GM21786 (cell line): ENCODE measurements around the gene LRCH4.

Experiments
- ATAC-seq: cut with Tn5 transposase; IDR thresholded peaks from one replicate; pipeline ENCODE4 v1.9.1; 2021; ENCODE audit not compliant: unreplicated experiment

The LRCH4 gene, protein sequence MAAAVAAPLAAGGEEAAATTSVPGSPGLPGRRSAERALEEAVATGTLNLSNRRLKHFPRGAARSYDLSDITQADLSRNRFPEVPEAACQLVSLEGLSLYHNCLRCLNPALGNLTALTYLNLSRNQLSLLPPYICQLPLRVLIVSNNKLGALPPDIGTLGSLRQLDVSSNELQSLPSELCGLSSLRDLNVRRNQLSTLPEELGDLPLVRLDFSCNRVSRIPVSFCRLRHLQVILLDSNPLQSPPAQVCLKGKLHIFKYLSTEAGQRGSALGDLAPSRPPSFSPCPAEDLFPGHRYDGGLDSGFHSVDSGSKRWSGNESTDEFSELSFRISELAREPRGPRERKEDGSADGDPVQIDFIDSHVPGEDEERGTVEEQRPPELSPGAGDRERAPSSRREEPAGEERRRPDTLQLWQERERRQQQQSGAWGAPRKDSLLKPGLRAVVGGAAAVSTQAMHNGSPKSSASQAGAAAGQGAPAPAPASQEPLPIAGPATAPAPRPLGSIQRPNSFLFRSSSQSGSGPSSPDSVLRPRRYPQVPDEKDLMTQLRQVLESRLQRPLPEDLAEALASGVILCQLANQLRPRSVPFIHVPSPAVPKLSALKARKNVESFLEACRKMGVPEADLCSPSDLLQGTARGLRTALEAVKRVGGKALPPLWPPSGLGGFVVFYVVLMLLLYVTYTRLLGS

DNA sequence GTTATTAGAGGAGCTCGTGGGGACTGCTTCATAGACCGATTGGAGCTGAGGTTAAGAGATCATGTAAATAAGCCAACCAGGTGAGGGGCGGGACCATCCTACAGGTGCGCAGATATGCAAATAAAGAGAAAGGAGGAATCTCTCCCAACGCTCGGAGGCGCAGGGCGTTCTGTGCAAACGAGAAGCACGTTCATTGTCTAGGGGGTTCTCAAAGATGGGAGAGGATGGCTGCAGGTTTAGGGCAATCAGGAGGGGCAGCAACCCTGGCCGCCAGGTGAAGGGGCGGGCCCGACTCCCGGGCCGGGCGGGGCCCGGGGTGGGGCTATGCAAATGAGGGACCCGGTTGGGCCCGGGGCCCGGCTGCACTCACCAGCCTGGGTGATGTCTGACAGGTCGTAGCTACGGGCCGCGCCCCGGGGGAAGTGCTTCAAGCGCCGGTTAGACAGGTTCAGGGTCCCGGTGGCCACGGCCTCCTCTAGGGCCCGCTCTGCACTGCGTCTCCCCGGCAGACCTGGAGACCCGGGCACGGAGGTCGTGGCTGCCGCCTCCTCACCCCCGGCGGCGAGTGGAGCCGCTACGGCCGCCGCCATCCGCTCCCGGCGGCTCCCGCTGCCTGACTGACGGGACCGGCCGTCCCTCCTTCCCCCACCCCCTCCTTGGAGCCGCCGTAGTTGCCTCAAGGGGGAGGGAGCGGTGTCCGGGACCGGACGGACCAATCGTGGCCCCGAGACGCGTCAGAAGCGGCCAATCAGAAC is at the start of gene LRCH4:
Gene LRCH4, minus strand, starts transcription at position 619 of the 755 bp plus-strand sequence. Its CDS starts 29 bp downstream, at position 590.
- ATAC-seq, result peak; percentile 18

DNA sequence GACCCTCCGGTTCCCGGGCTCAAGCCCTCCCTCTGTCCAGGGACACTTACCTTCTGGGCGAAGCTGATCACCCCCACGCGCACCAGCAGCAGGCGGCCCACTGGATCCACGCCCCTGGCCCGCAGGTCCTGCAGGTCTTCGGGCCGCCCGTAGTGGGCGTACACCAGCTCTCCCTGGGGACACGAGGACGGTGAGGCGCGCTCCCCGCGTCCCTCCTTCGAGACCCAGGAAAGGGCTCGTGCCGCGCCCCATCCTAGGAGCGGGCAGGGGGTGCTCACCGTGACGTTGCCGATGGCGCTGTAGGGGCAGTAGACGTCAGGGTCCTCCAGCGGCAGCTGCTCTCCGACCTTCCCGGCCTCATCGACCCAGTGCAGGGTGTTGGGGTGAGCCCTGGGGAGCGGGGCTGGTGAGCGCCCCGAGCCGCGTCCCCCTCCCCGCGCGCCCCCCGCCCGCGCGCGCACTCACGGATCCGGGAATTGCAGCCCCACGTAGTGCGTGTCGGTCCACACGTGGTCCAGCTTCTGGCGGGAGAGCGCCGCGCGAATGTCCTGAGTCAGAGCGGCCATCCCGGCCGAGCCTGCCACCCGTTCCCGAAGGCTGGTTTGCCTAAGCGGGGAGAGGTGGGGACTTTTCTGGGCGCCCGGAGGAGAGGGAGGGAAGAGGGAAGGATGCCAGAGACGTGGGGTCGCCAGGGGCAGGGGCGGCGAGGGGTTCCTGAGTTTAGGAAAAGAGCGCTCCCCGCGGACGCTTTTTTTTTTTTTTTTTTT is 47.2 kb upstream of the LRCH4 start:
- peak; percentile 43 for ATAC-seq

DNA sequence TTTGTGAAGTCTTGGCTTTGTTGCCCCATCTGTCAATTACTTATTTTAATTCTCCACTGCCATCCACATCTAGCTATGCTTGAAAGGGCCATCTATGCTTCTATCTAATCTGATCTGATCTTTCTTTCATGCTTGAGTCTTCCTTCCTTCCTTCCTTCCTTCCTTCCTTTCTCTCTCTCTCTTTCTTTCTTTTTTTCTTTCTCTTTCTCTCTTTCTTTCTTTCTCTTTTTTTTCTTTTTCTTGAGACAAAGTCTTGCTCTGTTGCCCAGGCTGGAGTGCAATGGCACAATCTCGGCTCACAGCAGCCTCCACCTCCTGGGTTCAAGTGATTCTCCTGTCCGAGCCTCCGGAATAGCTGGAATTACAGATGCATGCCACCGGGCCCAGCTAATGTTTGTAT is 44.1 kb upstream of the LRCH4 start:
- ATAC-seq, result no peak

DNA sequence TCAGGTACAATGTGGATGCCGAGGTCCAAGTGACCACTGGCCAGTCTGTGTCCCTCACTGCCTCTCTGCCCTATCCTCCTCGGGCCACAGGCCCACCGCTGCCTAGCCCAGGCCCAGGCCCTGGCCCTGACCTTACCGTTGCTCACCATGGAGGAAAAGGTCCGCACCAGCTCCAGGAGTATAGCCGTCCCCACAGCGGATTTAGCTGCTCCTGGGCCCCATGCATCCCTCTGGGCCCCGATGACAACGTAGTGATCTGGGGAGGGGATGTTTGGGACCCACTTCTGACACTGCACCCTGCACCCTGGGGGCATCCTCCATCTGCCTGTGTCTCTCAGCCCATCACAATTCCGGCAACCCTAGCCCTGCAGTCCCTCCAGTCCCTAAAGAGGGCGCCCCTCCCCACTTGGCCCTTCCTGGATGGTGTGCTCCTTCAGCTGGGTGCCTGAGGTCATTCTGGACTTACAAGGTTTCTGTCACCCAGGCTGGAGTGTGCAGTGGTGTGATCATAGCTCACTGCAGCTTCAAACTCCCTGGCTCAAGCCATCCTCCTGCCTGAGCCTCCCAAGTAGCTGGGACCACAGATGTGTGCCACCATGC is 43.3 kb upstream of the LRCH4 start:
- no peak for ATAC-seq

DNA sequence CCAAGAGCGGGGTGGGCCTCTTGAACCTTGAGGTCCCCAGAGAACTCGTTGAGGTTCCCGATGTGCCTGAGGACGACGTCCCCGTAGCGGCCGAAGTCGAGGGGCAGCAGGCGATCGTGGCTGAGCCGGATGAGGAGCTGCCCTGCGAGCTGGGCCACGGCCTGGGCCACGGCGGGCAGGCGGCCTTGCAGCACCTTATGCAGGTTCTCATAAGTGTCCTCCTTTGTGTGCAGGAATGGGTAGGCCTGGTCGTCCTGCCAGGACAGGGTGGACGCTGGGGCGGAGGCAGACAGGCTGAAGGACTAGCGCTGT is 41.3 kb upstream of the LRCH4 start:
- ATAC-seq, result no peak

DNA sequence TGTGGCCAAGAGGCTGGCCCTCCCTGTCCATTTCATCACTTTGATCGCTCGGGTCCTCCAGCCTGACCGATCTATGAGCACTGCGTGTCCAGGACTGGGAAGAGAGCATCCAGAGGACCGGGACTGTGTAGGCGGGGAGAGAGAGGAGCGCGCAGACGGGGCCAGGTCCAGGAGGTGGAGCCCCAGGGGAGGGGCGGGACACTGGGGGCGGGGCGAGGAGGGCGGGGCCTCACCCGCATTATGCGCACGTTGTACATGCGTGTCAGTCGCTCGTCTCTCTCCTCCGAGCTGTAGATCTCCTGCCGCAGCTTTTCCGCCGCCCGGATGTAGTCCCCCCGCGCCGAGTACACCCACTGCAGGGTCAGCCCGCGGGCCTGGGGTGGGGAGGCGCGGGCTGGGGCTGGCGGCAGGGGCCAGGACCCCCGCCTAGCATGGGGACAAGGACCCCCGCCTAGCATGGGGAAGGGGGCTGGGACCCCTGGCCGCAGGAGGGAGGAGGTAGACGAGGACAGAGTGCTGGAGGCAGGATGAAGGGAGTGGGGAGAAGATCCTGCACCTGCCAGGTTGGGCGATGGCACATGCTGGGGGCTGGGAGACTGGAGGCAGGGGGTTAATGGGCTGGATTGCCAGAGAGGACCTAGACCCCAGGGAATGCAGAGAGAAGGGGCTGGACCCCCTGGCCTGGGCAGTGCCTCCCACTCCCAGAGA is 40.8 kb upstream of the LRCH4 start:
- ATAC-seq, result peak; percentile 72

DNA sequence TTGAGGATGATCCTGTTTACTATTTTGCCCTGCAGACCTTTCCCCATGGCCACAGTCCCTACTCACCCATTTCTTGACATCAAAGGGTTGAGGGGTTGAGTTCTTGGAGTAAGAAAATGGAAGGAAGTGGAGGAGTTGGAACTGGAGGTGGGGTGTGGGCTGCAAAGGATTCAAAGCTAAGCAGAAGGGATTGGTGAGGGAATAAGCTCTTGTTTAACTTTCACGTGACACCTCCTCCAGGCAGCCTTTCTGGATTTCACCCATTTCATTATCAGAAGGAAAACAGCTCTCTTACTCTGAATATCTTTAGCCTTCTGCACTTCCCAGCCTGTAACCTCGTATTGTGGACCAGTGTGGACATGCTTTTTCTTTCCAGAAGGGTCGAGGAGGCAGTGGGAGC is 40.1 kb upstream of the LRCH4 start:
- no peak for ATAC-seq

DNA sequence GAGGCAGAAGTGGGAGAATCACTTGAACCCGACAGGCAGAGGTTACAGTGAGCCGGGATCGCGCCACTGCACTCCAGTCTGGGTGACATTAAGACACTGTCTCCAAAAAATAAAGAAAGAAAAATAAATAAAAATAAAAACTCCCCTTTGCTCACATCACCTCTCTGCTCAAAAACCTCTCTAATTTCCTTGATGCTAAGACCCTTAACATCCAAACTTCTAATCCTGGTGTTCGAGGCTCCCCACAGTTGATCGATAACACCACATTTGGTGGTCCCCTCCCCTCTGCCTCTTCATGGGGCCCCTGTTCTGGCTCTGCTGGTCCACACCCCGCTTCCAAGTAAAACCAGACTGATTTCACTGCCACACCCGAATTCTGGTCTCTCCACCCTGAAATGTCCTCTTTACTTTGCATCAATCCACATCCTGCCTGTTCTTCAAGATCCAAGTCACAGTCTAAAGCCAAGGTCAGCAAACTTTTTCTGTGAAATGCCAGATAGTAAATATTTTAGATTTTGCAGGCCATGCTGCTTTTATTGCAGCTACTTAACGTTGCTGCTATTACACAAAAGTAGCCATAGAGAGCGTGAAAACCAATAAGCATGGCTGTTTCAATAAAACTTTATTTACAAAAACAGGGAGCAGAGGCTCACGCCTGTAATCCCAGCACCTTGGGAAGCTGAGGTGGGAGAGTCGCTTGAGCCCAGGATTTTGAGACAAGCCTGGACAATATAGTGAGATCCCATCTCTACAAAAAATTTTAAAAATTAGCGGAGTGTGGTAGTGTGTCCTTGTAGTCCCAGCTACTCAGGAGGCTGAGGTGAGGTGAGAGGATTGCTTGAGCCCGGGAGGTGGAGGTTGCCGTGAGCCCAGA is 38.3 kb upstream of the LRCH4 start:
- no peak for ATAC-seq

DNA sequence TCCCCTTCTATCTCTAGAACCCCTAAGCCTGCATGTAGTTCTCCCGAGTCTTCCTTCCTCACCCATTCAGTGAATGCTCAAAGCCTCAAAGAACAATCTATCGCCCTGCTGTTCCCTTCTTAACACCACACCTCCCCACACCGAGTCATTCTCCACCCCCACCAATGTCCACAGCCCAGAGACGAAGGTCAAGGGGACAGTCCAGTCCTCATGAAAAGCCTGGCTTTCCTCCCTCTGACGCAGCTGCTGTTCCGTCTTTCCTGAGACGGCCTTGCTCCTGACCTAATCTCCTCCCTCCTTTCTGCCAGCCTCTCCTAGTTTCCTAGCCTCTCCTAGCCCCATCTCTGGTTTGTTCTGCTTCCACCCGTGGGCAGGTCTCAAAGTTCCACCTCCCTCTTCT is 35.6 kb upstream of the LRCH4 start:
- ATAC-seq, result no peak

DNA sequence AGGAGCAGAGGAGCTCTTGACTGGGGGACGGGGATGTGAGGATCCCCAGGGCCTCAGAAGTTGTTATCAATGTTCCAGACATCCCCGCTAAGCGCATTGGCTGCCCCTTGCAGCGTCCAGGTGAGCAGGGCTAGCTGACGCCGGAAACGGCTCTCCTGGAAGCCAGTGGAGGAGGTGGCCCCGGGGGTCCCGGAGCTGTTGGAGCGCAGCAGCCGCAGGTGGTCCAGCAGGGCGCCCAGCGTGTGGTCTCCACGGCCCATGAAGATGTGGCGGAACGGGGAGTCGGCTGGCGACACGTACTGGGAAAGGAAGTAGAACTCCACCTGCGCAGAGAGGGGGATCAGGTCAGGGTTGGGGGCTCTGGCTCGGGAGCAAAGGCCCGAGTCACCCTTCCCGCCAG is 34.9 kb upstream of the LRCH4 start:
- ATAC-seq, result no peak

DNA sequence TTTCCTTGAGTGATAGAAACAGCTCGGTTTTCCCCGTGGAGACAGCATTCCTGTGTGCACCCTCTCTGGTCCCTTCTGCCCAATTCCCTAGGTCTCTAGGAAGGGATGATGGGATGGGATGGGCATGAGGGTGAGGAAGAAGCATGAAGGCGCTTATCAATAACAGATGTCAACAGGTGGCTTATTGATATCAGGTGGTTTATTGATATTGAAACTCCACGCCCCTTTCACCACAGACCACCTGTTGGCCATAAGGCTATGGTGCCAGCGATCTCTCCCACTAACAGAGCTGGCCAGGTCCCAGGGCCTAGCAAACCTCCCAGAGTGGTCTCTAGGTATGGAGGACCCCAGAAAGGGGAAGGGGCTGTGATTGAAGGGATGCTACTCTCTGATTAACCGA is 34.3 kb upstream of the LRCH4 start:
- no peak for ATAC-seq

DNA sequence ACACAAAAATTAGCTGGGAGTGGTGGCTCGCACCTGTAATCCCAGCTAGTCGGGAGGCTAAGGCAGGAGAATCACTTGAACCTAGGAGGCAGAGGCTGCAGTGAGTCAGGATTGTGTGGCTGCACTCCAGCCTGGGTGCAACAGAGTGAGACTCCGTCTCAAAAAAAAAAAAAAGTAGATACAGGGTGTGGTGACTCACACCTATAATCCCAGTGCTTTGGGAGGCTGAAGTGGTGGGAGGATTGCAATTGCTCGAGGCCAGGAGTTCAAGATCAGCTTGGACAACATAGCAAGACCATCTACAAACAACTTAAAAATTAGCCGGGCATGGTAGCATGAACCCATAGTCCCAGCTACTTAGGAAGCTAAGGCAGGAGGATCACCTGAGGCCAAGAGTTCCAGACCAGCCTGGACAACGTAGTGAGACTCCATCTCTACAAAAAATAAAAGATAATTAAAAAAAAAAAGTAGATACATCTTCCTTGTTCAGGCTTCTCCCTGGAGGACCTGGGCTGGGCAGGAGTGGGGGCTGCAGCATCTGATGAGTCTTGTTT is 28.5 kb upstream of the LRCH4 start:
- no peak for ATAC-seq

DNA sequence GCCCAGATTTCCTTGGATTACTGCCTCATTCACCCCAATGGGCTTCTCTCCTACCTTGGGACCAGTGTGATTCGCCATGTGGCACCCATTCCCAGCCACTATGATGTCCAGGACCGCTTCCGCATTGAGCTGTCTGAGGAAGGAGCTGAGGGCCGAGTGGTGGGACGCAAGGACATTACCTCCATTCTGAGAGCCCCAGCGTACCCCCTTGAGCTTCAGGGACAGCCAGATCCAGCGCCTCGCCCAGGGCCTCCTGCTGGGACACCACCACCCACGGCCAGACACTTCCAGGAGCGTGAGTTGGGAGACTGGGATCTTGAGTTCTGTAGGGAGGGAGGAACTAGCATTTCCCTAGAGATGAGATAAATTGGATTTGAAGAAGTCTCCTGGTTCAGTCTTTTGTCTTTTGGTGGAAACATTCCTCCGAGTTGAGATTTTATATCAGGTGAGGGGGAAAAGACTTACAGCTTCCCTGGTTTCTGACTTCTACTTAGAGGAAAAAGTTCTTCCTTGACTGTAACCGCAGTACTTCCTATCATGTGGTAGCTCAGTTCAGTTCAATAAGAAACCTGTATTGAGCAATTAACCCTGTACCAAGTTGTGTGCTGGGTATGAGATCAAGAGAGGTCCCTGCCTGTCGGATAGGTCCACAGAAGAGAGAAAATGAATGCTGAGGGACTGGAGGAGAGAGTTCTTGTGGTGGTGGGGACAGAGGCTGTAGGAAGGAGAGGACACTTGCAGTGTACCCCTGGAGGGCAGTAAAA is 27.7 kb upstream of the LRCH4 start:
- no peak for ATAC-seq

DNA sequence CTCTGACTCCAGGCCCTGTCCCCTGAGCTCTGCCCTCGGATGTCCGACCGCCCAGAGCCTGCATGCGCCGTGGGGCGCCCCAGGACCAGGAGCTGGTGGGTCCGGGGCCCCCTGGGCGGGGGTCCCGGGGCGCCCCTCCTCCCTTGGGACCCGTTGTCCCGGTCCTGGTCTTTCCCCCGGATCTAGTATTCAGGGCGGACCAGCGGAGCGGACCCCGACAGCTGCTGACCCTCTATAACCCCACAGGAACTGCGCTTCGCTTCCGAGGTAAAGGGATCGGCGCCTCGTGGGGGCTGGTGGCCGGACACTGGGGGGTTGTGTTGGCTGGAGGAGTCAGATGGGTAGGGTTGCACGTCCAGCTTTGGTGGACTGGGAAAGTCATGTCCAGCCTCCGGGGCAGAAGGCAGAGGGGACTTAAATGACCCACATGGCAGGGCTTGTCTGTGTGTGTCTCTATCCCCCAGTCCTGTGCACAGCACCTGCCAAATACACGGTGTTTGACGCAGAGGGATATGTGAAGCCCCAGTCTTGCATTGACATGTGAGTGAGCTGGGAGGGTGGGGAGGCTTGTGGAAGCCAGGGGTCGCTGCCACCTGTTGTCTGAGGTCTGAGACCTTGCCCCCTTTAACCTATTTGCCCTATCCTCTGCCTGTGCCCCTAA is 26.9 kb upstream of the LRCH4 start:
- peak; percentile 1 for ATAC-seq

DNA sequence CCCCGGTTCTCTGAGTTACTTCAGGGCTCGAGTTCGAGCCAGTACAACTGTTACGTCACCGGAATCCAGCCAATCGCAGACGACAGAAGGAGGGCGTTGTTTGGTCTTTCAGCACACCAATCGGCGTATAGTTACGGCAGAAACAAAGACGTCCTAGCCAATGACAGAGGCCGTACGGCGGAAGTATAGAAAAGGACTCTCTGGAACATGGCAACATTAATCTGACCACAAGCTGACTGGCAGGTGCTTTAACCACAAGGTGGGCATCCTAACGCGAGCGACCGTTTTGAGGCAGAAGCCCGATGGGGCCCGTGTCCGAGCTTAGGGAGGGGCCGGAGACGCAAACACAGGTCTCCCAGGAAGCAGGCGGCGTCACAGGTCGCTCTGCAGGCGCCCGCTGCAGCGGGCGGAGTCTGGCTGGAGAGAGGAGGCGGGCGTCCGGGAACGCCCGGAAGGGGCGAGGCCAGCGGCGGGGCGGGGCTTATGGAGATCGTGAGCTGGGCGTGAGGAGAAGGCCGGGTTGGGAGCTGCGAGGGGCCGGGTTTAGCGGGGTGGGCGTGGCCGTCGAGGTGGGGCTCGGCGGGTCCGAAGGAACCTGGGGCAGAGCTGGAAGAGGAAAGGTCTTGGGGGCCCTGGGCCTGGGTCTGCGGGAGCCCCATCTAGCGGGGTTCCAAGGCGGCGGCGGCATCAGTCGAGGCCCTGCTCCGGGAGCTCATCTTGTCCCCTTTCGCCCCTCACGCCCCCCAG is 26.2 kb upstream of the LRCH4 start, which contains the start of gene MOSPD3:
Gene MOSPD3, plus strand, starts transcription at position 558 of the 747 bp plus-strand sequence. CDS start 252 bp downstream, outside the sequence.
- ATAC-seq, result peak; percentile 90

DNA sequence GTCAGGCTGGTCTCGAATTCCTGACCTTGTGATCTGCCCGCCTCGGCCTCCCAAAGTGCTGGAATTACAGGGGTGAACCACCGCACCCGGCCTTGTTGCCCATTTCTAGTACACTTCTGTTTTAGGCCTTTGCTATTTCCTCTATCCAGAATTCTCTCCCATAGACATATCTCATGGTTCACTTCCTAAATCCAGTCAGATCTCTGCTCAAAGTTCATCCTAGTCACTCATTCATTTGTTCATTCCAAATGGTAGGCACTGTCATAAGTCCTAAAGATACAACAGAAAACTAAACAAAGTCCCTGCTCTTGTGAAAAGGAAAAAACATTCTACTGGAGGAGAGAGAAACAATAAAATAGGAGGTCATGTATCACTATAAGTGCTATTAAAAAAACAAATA is 24.0 kb upstream of the LRCH4 start:
- no peak for ATAC-seq

DNA sequence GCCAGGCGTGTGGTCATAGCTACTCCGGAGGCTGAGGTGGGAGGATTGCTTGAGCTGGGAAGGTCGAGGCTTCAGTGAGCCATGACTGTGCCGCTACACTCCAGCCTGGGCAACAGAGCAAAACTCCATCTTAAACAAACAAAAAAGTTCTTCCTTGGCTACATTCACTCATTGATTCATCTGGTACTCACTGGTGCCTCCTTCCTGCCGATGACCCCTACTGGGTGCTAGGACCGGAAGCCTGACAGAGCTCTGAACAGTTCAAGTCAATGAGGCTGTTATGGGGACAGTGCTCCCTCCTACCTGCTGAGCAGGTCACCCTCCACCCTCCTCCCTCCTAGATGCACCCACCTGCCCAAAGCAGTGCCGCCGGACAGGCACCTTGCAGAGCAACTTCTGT is 21.2 kb upstream of the LRCH4 start:
- ATAC-seq, result no peak
